ENCODE results near the gene INPP5A.
A peak's percentile ranks its signal among the peaks of the same experiment; 100 is the strongest.

DNA sequence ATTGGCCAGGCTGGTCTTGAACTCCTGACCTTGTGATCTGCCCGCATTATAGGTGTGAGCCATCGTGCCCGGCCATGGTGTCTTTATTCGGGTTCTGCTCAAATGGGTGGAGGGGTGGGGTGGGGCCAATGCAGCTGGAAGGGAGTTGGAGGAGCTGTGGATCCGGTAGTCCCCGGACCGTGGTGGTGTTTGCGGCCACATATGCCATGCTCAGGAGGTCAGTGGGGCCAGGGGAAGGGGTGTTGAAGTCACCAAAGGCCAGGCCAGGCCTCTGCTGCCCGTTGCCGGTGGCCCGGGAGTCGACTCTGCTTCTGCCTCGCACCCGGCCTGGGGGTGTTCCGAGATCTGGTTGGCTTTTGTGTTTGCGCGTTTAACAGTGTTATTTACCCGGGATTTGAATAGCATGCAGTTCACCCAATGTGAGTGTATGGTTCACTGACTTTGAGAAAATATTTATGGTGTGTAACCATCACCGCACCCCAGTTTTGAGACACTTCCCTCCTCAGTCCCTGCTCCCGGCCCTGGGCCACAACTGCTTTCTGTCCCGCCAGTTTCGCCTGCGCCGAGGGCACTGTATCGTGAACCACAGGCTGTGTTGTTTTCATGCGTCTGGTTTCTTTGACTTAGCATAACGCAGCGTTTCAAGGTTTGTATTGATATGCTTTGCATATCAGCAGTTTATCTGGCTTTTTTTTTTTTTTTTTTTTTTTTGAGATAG is 10.7 kb downstream of the INPP5A start:
- TF ChIP-seq POLR2A (IDR thresholded peaks at IDR 0.05), result no peak
- peak in 2 of 3 donors; percentile 51 to 52 for TF ChIP-seq POLR2AphosphoS5 (IDR thresholded peaks at IDR 0.05)
- TF ChIP-seq, protein P1, sequence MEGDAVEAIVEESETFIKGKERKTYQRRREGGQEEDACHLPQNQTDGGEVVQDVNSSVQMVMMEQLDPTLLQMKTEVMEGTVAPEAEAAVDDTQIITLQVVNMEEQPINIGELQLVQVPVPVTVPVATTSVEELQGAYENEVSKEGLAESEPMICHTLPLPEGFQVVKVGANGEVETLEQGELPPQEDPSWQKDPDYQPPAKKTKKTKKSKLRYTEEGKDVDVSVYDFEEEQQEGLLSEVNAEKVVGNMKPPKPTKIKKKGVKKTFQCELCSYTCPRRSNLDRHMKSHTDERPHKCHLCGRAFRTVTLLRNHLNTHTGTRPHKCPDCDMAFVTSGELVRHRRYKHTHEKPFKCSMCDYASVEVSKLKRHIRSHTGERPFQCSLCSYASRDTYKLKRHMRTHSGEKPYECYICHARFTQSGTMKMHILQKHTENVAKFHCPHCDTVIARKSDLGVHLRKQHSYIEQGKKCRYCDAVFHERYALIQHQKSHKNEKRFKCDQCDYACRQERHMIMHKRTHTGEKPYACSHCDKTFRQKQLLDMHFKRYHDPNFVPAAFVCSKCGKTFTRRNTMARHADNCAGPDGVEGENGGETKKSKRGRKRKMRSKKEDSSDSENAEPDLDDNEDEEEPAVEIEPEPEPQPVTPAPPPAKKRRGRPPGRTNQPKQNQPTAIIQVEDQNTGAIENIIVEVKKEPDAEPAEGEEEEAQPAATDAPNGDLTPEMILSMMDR (IDR thresholded peaks at IDR 0.05 in 8 of 11, conservative IDR thresholded peaks at IDR 0.05 in 3 of 11), result no peak
